DND-41 (cell line): ENCODE measurements around the gene SMCO2.

Experiments used
- EZH2 ChIP-seq: IDR thresholded peaks from 3 replicates; pipeline ENCODE4 v1.6.1; 2012; ENCODE audit warnings: borderline replicate concordance, low read depth, mild to moderate bottlenecking, moderate library complexity, low read length, inconsistent platforms; ENCODE audit not compliant: severe bottlenecking
- TF ChIP-seq, protein P1 (sequence below): IDR thresholded peaks from 2 replicates; pipeline ENCODE4 v1.5.1; 2012; ENCODE audit warnings: borderline replicate concordance, low read length, moderate library complexity, mild to moderate bottlenecking; ENCODE audit not compliant: poor library complexity, severe bottlenecking; ENCODE audit errors: extremely low read depth

DNA sequence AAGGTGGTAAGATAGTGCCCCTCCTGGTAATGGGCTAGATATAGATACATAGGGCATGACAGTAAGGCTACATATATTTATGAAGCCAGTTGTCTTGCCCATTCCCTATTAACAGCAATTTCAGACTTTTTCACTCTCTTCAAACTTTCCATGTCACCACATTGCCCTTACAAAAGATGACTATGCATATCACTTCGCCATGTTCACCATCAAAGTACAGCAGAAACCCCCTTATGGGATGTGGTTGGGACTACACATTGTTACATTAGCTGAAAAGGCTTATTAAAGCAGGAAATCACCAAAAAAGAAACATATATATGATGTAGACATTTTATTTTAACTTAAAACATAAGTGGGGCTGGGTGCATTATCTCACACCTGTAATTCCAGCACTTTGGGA, 9.8 kb upstream of the SMCO2 start:
- TF ChIP-seq, protein P1, sequence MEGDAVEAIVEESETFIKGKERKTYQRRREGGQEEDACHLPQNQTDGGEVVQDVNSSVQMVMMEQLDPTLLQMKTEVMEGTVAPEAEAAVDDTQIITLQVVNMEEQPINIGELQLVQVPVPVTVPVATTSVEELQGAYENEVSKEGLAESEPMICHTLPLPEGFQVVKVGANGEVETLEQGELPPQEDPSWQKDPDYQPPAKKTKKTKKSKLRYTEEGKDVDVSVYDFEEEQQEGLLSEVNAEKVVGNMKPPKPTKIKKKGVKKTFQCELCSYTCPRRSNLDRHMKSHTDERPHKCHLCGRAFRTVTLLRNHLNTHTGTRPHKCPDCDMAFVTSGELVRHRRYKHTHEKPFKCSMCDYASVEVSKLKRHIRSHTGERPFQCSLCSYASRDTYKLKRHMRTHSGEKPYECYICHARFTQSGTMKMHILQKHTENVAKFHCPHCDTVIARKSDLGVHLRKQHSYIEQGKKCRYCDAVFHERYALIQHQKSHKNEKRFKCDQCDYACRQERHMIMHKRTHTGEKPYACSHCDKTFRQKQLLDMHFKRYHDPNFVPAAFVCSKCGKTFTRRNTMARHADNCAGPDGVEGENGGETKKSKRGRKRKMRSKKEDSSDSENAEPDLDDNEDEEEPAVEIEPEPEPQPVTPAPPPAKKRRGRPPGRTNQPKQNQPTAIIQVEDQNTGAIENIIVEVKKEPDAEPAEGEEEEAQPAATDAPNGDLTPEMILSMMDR: no peak
- no peak for TF ChIP-seq EZH2
